Hepatocyte (in vitro differentiated cells): ENCODE results near the gene WDR37. TPM values are rescaled to one million over a fixed set of nuclear protein-coding genes. Genes with fewer than 3 reads are reported as not detected.

Source experiments
- DNase-seq: peaks from one replicate; pipeline ENCODE4 v3.0.0-alpha.2; 2016; ENCODE audit warnings: low spot score
- H2AFZ ChIP-seq: fragments of 200-600 bp; sonication (generic); 2 replicates; pipeline ENCODE4 v1.6.0; 2016; ENCODE audit warnings: antibody characterized with exemption, mild to moderate bottlenecking
- H3K27ac ChIP-seq: fragments of 200-600 bp; sonication (generic); 2 replicates; pipeline ENCODE4 v1.5.1; 2016; ENCODE audit warnings: mild to moderate bottlenecking
- H3K27me3 ChIP-seq: fragments of 200-600 bp; sonication (generic); 2 replicates; pipeline ENCODE4 v1.6.1; 2016
- H3K36me3 ChIP-seq: fragments of 200-600 bp; sonication (generic); replicated peaks from 2 replicates; pipeline ENCODE4 v1.5.1; 2016; ENCODE audit warnings: low read depth; ENCODE audit not compliant: insufficient read depth
- H3K4me1 ChIP-seq: fragments of 200-600 bp; sonication (generic); 2 replicates; pipeline ENCODE4 v1.5.1; 2016; ENCODE audit warnings: mild to moderate bottlenecking, moderate library complexity; ENCODE audit not compliant: insufficient read depth
- H3K4me2 ChIP-seq: fragments of 200-600 bp; sonication (generic); 2 replicates; pipeline ENCODE4 v1.6.0; 2016
- H3K4me3 ChIP-seq: fragments of 200-600 bp; sonication (generic); 2 replicates; pipeline ENCODE4 v1.5.1; 2016; ENCODE audit warnings: mild to moderate bottlenecking
- H3K79me2 ChIP-seq: fragments of 200-600 bp; sonication (generic); 2 replicates; pipeline ENCODE4 v1.6.0; 2017; ENCODE audit warnings: mild to moderate bottlenecking
- H3K9me2 ChIP-seq: fragments of 200-600 bp; sonication (generic); replicated peaks from 2 replicates; pipeline ENCODE4 v1.6.0; 2017; ENCODE audit warnings: mild to moderate bottlenecking; ENCODE audit not compliant: insufficient read depth
- H3K9me3 ChIP-seq: fragments of 200-600 bp; sonication (generic); 2 replicates; pipeline ENCODE4 v1.5.1; 2016; ENCODE audit warnings: low read depth, mild to moderate bottlenecking
- H4K20me1 ChIP-seq: fragments of 200-600 bp; sonication (generic); 2 replicates; pipeline ENCODE4 v1.6.0; 2016; ENCODE audit warnings: mild to moderate bottlenecking; ENCODE audit not compliant: insufficient read depth, poor library complexity, severe bottlenecking
- CTCF ChIP-seq: fragments of 200-600 bp; sonication (generic); IDR thresholded peaks from 2 replicates; pipeline ENCODE4 v1.5.1; 2016; ENCODE audit warnings: antibody characterized with exemption, mild to moderate bottlenecking; ENCODE audit not compliant: poor library complexity
- EZH2 ChIP-seq: fragments of 200-600 bp; sonication (generic); IDR thresholded peaks from 2 replicates; pipeline ENCODE4 v1.6.1; 2016; ENCODE audit warnings: antibody characterized with exemption, mild to moderate bottlenecking, borderline replicate concordance
- EZH2phosphoT487 ChIP-seq: fragments of 200-600 bp; sonication (generic); IDR thresholded peaks from one replicate; pipeline ENCODE4 v1.6.1; 2018; ENCODE audit warnings: antibody characterized with exemption, mild to moderate bottlenecking, low read depth, moderate library complexity; ENCODE audit not compliant: unreplicated experiment, severe bottlenecking
- WGBS: methylation state at CpG from one replicate; pipeline ENCODE4 v1.1.6; 2016; ENCODE audit warnings: low lambda C conversion rate; ENCODE audit errors: missing lambda C conversion rate; 5-methylcytosine and 5-hydroxymethylcytosine counted together
- polyA plus RNA-seq: library from polyadenylated mRNA; unstranded; fragments of >200 nt; fragmentation: Nextera tagmentation; extraction: Ambion mirVana; gene quantifications from 2 replicates; pipeline ENCODE4 v1.2.1, GENCODE V29; 2016
- total RNA-seq: library from RNA; depleted of rRNA; stranded (reverse); fragments of >200 nt; gene quantifications from 2 replicates; pipeline ENCODE4 v1.2.3, GENCODE V29; 2014

WDR37 gene
- total and polyA plus RNA-seq, 2 experiments from 2014 or later, result 8.6 to 12.3 TPM

- no peaks in the 10 kb centered on the region for H3K36me3 ChIP-seq
- no peak overlapping the region for H3K4me2 ChIP-seq
- H3K9me2 ChIP-seq, result no peaks in the 10 kb centered on the region
- DNase-seq, result no peak
- H3K9me3 ChIP-seq, result no peaks in the 10 kb centered on the region
- no peak overlapping the region for H3K4me3 ChIP-seq
- H3K79me2 ChIP-seq, result no peaks in the 10 kb centered on the region
- WGBS, result 78% methylated on average over 12 of the region's 12 CpGs
- no peak overlapping the region for H2AFZ ChIP-seq
- no peak overlapping the region for H3K27ac ChIP-seq
- H4K20me1 ChIP-seq, result no peaks in the 10 kb centered on the region
- H3K27me3 ChIP-seq, result no peaks in the 10 kb centered on the region
- TF ChIP-seq EZH2phosphoT487 (no peak), CTCF (no peak), EZH2 (no peak)
- peaks cover 4% of the 10 kb centered on the region for H3K4me1 ChIP-seq
These were observed 58.8 kb downstream of the WDR37 start for GRCh38 chr10:1114719-1115606.

GRCh38 chr10:1115607-1115955, 59.4 kb downstream of the WDR37 start:
- Histone ChIP-seq H3K79me2 (no peaks in the 10 kb centered on the region), H3K4me3 (no peak overlapping the region), H3K9me2 (no peaks in the 10 kb centered on the region), H3K4me1 (no peaks in the 10 kb centered on the region), H3K36me3 (no peaks in the 10 kb centered on the region), H2AFZ (no peak overlapping the region), H3K27ac (no peak overlapping the region), H4K20me1 (no peaks in the 10 kb centered on the region), H3K4me2 (no peak overlapping the region), H3K27me3 (no peaks in the 10 kb centered on the region), H3K9me3 (no peaks in the 10 kb centered on the region)
- TF ChIP-seq CTCF, result no peak
- WGBS, result 86% methylated on average over 6 of the region's 6 CpGs
- no peak for DNase-seq

- no peaks in the 10 kb centered on the region for H3K36me3 ChIP-seq
- H3K27ac ChIP-seq, result no peak overlapping the region
- H3K79me2 ChIP-seq, result no peaks in the 10 kb centered on the region
- TF ChIP-seq CTCF (no peak), EZH2 (no peak), EZH2phosphoT487 (no peak)
- H3K27me3 ChIP-seq, result no peaks in the 10 kb centered on the region
- no peaks in the 10 kb centered on the region for H4K20me1 ChIP-seq
- H3K4me2 ChIP-seq, result no peak overlapping the region
- DNase-seq, result no peak
- H3K4me3 ChIP-seq, result no peak overlapping the region
- 96% methylated on average over 8 of the region's 12 CpGs for WGBS
- H2AFZ ChIP-seq, result no peak overlapping the region
- no peaks in the 10 kb centered on the region for H3K4me1 ChIP-seq
- no peaks in the 10 kb centered on the region for H3K9me2 ChIP-seq
- H3K9me3 ChIP-seq, result no peaks in the 10 kb centered on the region
These were observed 59.9 kb downstream of the WDR37 start for GRCh38 chr10:1116051-1116450.
